ENCODE data around the gene LRMDA. TPM values are rescaled to one million over a fixed set of nuclear protein-coding genes. Genes with fewer than 3 reads are reported as not detected.
A peak's percentile ranks its signal among the peaks of the same experiment; 100 is the strongest.

LRMDA gene
- total RNA-seq, 2 donors from 2014 or later = 9.6 to 12.6 TPM

GRCh38 chr10:75889051-75889450 is 457.6 kb downstream of the LRMDA start:
- DNase-seq (ENCODE audit: low spot score) = no peak
- TF ChIP-seq CTCF (IDR thresholded peaks at IDR 0.05) (no peak), POLR2AphosphoS5 (IDR thresholded peaks at IDR 0.05) (peak; percentile 4), POLR2A (IDR thresholded peaks at IDR 0.05) (no peak)
- Histone ChIP-seq H3K36me3 (no peaks in the 10 kb centered on the region), H3K27me3 (replicated peaks; ENCODE audit: insufficient read depth) (no peaks in the 10 kb centered on the region), H3K9me3 (no peaks in the 10 kb centered on the region), H3K4me3 (no peak overlapping the region), H3K4me1 (replicated peaks) (no peaks in the 10 kb centered on the region), H3K27ac (no peak overlapping the region)
- 63% methylated on average over 2 of the region's 2 CpGs for WGBS
- intact Hi-C loops (cut with DNase I) = no loop called here

- H3K36me3 ChIP-seq = no peaks in the 10 kb centered on the region
- TF ChIP-seq POLR2AphosphoS5 (IDR thresholded peaks at IDR 0.05) = no peak
- TF ChIP-seq CTCF (IDR thresholded peaks at IDR 0.05) = no peak
- no peak for TF ChIP-seq POLR2A (IDR thresholded peaks at IDR 0.05)
- no peak for DNase-seq (ENCODE audit: low spot score)
- no peak overlapping the region for H3K4me3 ChIP-seq
- H3K9me3 ChIP-seq = no peaks in the 10 kb centered on the region
- 93% methylated on average over 1 of the region's 1 CpG for WGBS
- H3K27ac ChIP-seq = no peak overlapping the region
- intact Hi-C loops (cut with DNase I) = no loop called here
- no peaks in the 10 kb centered on the region for H3K27me3 ChIP-seq (replicated peaks; ENCODE audit: insufficient read depth)
- no peaks in the 10 kb centered on the region for H3K4me1 ChIP-seq (replicated peaks)
Observed at GRCh38 chr10:75894761-75895160, 463.3 kb downstream of the LRMDA start.

- intact Hi-C loops (cut with DNase I) = no loop called here
- Histone ChIP-seq H3K4me3 (no peak overlapping the region), H3K4me1 (replicated peaks) (no peaks in the 10 kb centered on the region), H3K9me3 (no peaks in the 10 kb centered on the region), H3K27me3 (replicated peaks; ENCODE audit: insufficient read depth) (no peaks in the 10 kb centered on the region), H3K36me3 (no peaks in the 10 kb centered on the region), H3K27ac (no peak overlapping the region)
- no peak for TF ChIP-seq POLR2A (IDR thresholded peaks at IDR 0.05)
- no peak for TF ChIP-seq POLR2AphosphoS5 (IDR thresholded peaks at IDR 0.05)
- TF ChIP-seq CTCF (IDR thresholded peaks at IDR 0.05) = no peak
- no peak for DNase-seq (ENCODE audit: low spot score)
Observed at GRCh38 chr10:75895259-75895658, 463.8 kb downstream of the LRMDA start.

- TF ChIP-seq POLR2AphosphoS5 (IDR thresholded peaks at IDR 0.05) = no peak
- no peak for TF ChIP-seq POLR2A (IDR thresholded peaks at IDR 0.05)
- no peak for TF ChIP-seq CTCF (IDR thresholded peaks at IDR 0.05)
- Histone ChIP-seq H3K9me3 (no peaks in the 10 kb centered on the region), H3K36me3 (no peaks in the 10 kb centered on the region), H3K27ac (no peak overlapping the region), H3K27me3 (replicated peaks; ENCODE audit: insufficient read depth) (no peaks in the 10 kb centered on the region), H3K4me1 (replicated peaks) (no peaks in the 10 kb centered on the region), H3K4me3 (no peak overlapping the region)
- 48% methylated on average over 3 of the region's 3 CpGs for WGBS
- intact Hi-C loops (cut with DNase I) = no loop called here
- no peak for DNase-seq (ENCODE audit: low spot score)
Observed at GRCh38 chr10:75899816-75900390, 468.5 kb downstream of the LRMDA start.

- intact Hi-C loops (cut with DNase I) = no loop called here
- DNase-seq (ENCODE audit: low spot score) = no peak
- H3K4me1 ChIP-seq (replicated peaks) = no peaks in the 10 kb centered on the region
- TF ChIP-seq CTCF (IDR thresholded peaks at IDR 0.05) (no peak), POLR2AphosphoS5 (IDR thresholded peaks at IDR 0.05) (no peak), POLR2A (IDR thresholded peaks at IDR 0.05) (no peak)
- 80% methylated on average over 5 of the region's 5 CpGs for WGBS
- H3K27ac ChIP-seq = no peak overlapping the region
- H3K27me3 ChIP-seq (replicated peaks; ENCODE audit: insufficient read depth) = no peaks in the 10 kb centered on the region
- H3K4me3 ChIP-seq = no peak overlapping the region
- H3K36me3 ChIP-seq = no peaks in the 10 kb centered on the region
- no peaks in the 10 kb centered on the region for H3K9me3 ChIP-seq
Observed at GRCh38 chr10:75902816-75903215, 471.4 kb downstream of the LRMDA start.
